ENCODE results near the gene SYN1.
A peak's percentile ranks its signal among the peaks of the same experiment; 100 is the strongest.

Gene SYN1

GRCh38 chrX:47560179-47560933 is 59.3 kb downstream of the SYN1 start:
- peak overlapping the region; percentile 49 for H3K9ac ChIP-seq (ENCODE audit: low read length)
- H4K8ac ChIP-seq (ENCODE audit: low read depth, low read length): no peak overlapping the region
- no peak overlapping the region for H3K4me3 ChIP-seq (ENCODE audit: low read length)
- peak overlapping the region; percentile 31 for H3K4me2 ChIP-seq (ENCODE audit: low read length)
- H4K5ac ChIP-seq (ENCODE audit: low read length): no peak overlapping the region
- peak overlapping the region; percentile 76 for H3K56ac ChIP-seq (ENCODE audit: low read length)
- no peak overlapping the region for H2AK5ac ChIP-seq (ENCODE audit: low read length)
- H3K4me1 ChIP-seq (ENCODE audit: control insufficient read depth, low read depth, low read length): no peaks in the 10 kb centered on the region
- DNase-seq: no peak
- H3K18ac ChIP-seq (ENCODE audit: low read length): peak overlapping the region; percentile 75
- H2BK15ac ChIP-seq (replicated peaks; ENCODE audit: low read depth): no peak overlapping the region
- H2BK120ac ChIP-seq (ENCODE audit: low read depth, low read length): no peak overlapping the region
- peaks cover 4% of the 10 kb centered on the region for H3K79me2 ChIP-seq (ENCODE audit: control insufficient read depth, insufficient read depth, low read length)
- WGBS (ENCODE audit: extremely low coverage, insufficient coverage, low lambda C conversion rate): no CpG with 5 or more reads among the region's 15 CpGs
- no peak overlapping the region for H2BK5ac ChIP-seq (ENCODE audit: low read length)
- H3K36me3 ChIP-seq (ENCODE audit: control insufficient read depth, insufficient read depth, low read length): no peaks in the 10 kb centered on the region
- H3K27ac ChIP-seq (ENCODE audit: low read depth, low read length): no peak overlapping the region
- H3K27me3 ChIP-seq (ENCODE audit: insufficient read depth, low read length, poor library complexity): no peaks in the 10 kb centered on the region
- no peak overlapping the region for H3K23ac ChIP-seq (ENCODE audit: low read length)
- H3K79me1 ChIP-seq (ENCODE audit: low read length): no peaks in the 10 kb centered on the region
- peak overlapping the region; percentile 31 for H3K4ac ChIP-seq (ENCODE audit: low read depth, low read length)

DNA sequence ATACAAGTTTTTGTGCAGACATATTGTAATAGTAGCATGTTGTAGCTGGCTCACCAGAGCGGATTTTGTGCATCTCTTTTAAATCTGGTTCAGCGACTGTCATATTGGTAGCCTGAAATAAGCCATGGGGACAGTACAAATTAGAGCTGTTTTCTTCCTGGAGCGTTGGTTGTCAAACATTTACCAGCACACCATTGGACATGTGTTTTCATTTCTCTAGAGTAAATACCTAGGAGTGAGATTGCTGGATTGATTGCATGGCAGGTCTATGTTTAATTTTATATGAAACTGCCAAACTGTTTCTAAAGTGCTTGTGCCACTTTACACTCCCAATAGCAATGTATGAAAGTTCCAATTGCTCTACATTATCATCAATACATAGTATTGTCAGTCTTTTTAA is 61.2 kb downstream of the SYN1 start:
- no CpG with 5 or more reads among the region's 3 CpGs for WGBS (ENCODE audit: extremely low coverage, insufficient coverage, low lambda C conversion rate)
- Histone ChIP-seq H4K8ac (ENCODE audit: low read depth, low read length) (no peak overlapping the region), H2BK120ac (ENCODE audit: low read depth, low read length) (no peak overlapping the region), H3K36me3 (ENCODE audit: control insufficient read depth, insufficient read depth, low read length) (no peaks in the 10 kb centered on the region), H3K4me1 (ENCODE audit: control insufficient read depth, low read depth, low read length) (no peaks in the 10 kb centered on the region), H2AK5ac (ENCODE audit: low read length) (no peak overlapping the region), H3K27ac (ENCODE audit: low read depth, low read length) (no peak overlapping the region), H3K79me1 (ENCODE audit: low read length) (no peaks in the 10 kb centered on the region), H3K56ac (ENCODE audit: low read length) (no peak overlapping the region), H2BK5ac (ENCODE audit: low read length) (no peak overlapping the region), H3K18ac (ENCODE audit: low read length) (no peak overlapping the region), H4K5ac (ENCODE audit: low read length) (no peak overlapping the region), H3K9ac (ENCODE audit: low read length) (no peak overlapping the region), H3K4me2 (ENCODE audit: low read length) (no peak overlapping the region), H3K23ac (ENCODE audit: low read length) (no peak overlapping the region), H3K4ac (ENCODE audit: low read depth, low read length) (no peak overlapping the region), H3K79me2 (ENCODE audit: control insufficient read depth, insufficient read depth, low read length) (peaks cover 4% of the 10 kb centered on the region), H3K27me3 (ENCODE audit: insufficient read depth, low read length, poor library complexity) (no peaks in the 10 kb centered on the region), H2BK15ac (replicated peaks; ENCODE audit: low read depth) (no peak overlapping the region), H3K4me3 (ENCODE audit: low read length) (no peak overlapping the region)
- DNase-seq: no peak

DNA sequence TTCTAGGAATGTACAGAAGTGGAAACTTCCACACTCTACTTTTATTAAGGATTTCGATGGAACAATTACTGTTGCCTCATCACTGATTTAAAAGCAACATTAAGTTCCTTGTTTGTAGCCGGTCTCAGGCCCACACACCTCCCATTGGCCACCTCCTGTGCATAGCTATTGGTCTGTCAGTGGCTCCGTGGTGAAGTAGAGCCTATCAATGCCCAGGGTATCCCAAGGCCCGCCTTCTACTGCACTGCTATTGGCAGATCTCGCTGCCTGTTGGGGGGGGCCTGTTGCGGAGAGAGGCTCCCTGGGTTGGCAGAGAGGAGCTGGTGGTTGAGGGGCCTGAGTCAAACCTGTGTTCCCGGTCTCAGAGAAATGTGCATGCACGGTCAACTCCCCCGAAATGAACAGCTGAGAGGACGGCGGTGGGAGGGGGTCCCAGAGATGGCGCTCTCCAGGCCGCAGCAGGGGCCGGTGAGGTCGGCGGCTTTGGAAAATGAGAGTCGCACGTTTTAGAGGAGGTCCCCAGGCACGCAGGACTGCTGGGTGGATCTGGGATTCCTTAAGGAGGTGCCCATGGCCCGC is 63.5 kb downstream of the SYN1 start:
- Histone ChIP-seq H3K18ac (ENCODE audit: low read length) (no peak overlapping the region), H2BK15ac (replicated peaks; ENCODE audit: low read depth) (no peak overlapping the region), H3K4me3 (ENCODE audit: low read length) (no peak overlapping the region), H3K79me2 (ENCODE audit: control insufficient read depth, insufficient read depth, low read length) (no peaks in the 10 kb centered on the region), H3K4me1 (ENCODE audit: control insufficient read depth, low read depth, low read length) (no peaks in the 10 kb centered on the region), H3K27ac (ENCODE audit: low read depth, low read length) (no peak overlapping the region), H3K27me3 (ENCODE audit: insufficient read depth, low read length, poor library complexity) (no peaks in the 10 kb centered on the region), H4K5ac (ENCODE audit: low read length) (no peak overlapping the region), H2AK5ac (ENCODE audit: low read length) (no peak overlapping the region), H3K36me3 (ENCODE audit: control insufficient read depth, insufficient read depth, low read length) (no peaks in the 10 kb centered on the region), H3K79me1 (ENCODE audit: low read length) (no peaks in the 10 kb centered on the region), H3K4me2 (ENCODE audit: low read length) (peak overlapping the region; percentile 46), H3K9ac (ENCODE audit: low read length) (peak overlapping the region; percentile 84), H3K4ac (ENCODE audit: low read depth, low read length) (no peak overlapping the region), H2BK5ac (ENCODE audit: low read length) (no peak overlapping the region), H3K23ac (ENCODE audit: low read length) (no peak overlapping the region), H3K56ac (ENCODE audit: low read length) (peak overlapping the region; percentile 88), H4K8ac (ENCODE audit: low read depth, low read length) (peak overlapping the region; percentile 70), H2BK120ac (ENCODE audit: low read depth, low read length) (no peak overlapping the region)
- no CpG with 5 or more reads among the region's 20 CpGs for WGBS (ENCODE audit: extremely low coverage, insufficient coverage, low lambda C conversion rate)
- peak; percentile 95 for DNase-seq

DNA sequence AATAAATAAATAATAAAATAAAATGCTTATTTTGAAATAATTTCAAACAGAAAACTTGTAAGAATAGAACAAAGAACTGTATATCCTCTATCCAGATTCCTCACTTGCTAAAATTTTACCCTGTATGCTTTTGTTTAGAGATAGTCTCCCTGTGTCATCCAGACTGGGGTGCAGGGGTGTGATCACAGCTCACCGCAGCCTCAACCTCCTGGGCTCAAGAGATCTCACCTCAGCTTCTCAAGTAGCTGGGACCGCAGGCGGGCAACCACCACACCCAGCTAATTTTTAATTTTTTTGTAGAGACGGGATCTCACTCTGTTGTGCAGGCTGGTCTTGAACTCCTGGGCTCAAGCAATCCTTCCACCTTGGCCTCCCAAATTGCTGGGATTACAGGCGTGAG is 76.2 kb downstream of the SYN1 start:
- H3K4me2 ChIP-seq (ENCODE audit: low read length): no peak overlapping the region
- H3K4me1 ChIP-seq (ENCODE audit: control insufficient read depth, low read depth, low read length): no peaks in the 10 kb centered on the region
- no peak overlapping the region for H4K5ac ChIP-seq (ENCODE audit: low read length)
- H3K79me2 ChIP-seq (ENCODE audit: control insufficient read depth, insufficient read depth, low read length): no peaks in the 10 kb centered on the region
- no peak overlapping the region for H2BK120ac ChIP-seq (ENCODE audit: low read depth, low read length)
- DNase-seq: no peak
- no peak overlapping the region for H2BK5ac ChIP-seq (ENCODE audit: low read length)
- H3K18ac ChIP-seq (ENCODE audit: low read length): no peak overlapping the region
- no peak overlapping the region for H3K4me3 ChIP-seq (ENCODE audit: low read length)
- no peak overlapping the region for H3K4ac ChIP-seq (ENCODE audit: low read depth, low read length)
- no peak overlapping the region for H2AK5ac ChIP-seq (ENCODE audit: low read length)
- H3K36me3 ChIP-seq (ENCODE audit: control insufficient read depth, insufficient read depth, low read length): no peaks in the 10 kb centered on the region
- WGBS (ENCODE audit: extremely low coverage, insufficient coverage, low lambda C conversion rate): no CpG with 5 or more reads among the region's 5 CpGs
- H3K27ac ChIP-seq (ENCODE audit: low read depth, low read length): no peak overlapping the region
- no peak overlapping the region for H3K23ac ChIP-seq (ENCODE audit: low read length)
- no peak overlapping the region for H2BK15ac ChIP-seq (replicated peaks; ENCODE audit: low read depth)
- no peaks in the 10 kb centered on the region for H3K27me3 ChIP-seq (ENCODE audit: insufficient read depth, low read length, poor library complexity)
- H3K56ac ChIP-seq (ENCODE audit: low read length): no peak overlapping the region
- no peak overlapping the region for H3K9ac ChIP-seq (ENCODE audit: low read length)
- no peaks in the 10 kb centered on the region for H3K79me1 ChIP-seq (ENCODE audit: low read length)
- H4K8ac ChIP-seq (ENCODE audit: low read depth, low read length): no peak overlapping the region

- Histone ChIP-seq H3K36me3 (ENCODE audit: control insufficient read depth, insufficient read depth, low read length) (no peaks in the 10 kb centered on the region), H3K4ac (ENCODE audit: low read depth, low read length) (no peak overlapping the region), H3K18ac (ENCODE audit: low read length) (peak overlapping the region; percentile 75), H3K79me2 (ENCODE audit: control insufficient read depth, insufficient read depth, low read length) (no peaks in the 10 kb centered on the region), H2BK15ac (replicated peaks; ENCODE audit: low read depth) (peak overlapping the region; percentile 12), H3K4me3 (ENCODE audit: low read length) (no peak overlapping the region), H2BK120ac (ENCODE audit: low read depth, low read length) (no peak overlapping the region), H3K23ac (ENCODE audit: low read length) (no peak overlapping the region), H3K79me1 (ENCODE audit: low read length) (no peaks in the 10 kb centered on the region), H2BK5ac (ENCODE audit: low read length) (no peak overlapping the region), H4K5ac (ENCODE audit: low read length) (no peak overlapping the region), H3K4me1 (ENCODE audit: control insufficient read depth, low read depth, low read length) (no peaks in the 10 kb centered on the region), H3K4me2 (ENCODE audit: low read length) (no peak overlapping the region), H3K56ac (ENCODE audit: low read length) (peak overlapping the region; percentile 44), H3K9ac (ENCODE audit: low read length) (no peak overlapping the region), H3K27me3 (ENCODE audit: insufficient read depth, low read length, poor library complexity) (no peaks in the 10 kb centered on the region), H3K27ac (ENCODE audit: low read depth, low read length) (no peak overlapping the region), H4K8ac (ENCODE audit: low read depth, low read length) (no peak overlapping the region), H2AK5ac (ENCODE audit: low read length) (no peak overlapping the region)
- WGBS (ENCODE audit: extremely low coverage, insufficient coverage, low lambda C conversion rate): no CpG with 5 or more reads among the region's 15 CpGs
- peak; percentile 96 for DNase-seq
These were observed 78.7 kb downstream of the SYN1 start for GRCh38 chrX:47540754-47541538.

Measured in mesendoderm (in vitro differentiated cells).